ENCODE measurements around the gene STK39. TPM values are rescaled to one million over a fixed set of nuclear protein-coding genes. Genes with fewer than 3 reads are reported as not detected.

Gene STK39
- total RNA-seq, 3 donors from 2014 or later, result 36.4 to 57.5 (median 52.5) TPM

DNA sequence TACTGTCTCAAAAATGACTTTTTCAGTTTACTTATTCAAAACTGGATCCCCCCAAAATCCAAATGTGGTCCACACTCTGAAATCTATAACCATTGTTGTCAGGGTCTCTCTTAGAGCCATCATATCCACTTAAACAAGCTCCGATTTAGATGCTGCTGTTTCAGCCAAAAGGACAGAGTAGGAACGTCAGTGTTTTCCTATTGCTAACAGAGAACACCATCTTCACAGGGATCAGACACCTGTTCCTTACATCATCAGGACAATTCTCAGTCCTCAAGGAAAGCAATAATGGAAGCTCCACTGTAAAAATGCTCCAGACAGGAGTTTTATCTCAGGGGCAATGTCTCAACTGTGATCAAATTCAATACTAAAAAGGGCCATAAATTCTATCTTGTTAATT, 155.4 kb downstream of the STK39 start:
- DNase-seq (no peak), ATAC-seq (no peak)
- intact Hi-C loops (cut with DNase I, micrococcal nuclease), result no loop called here
- Histone ChIP-seq H3K4me3 (no peak overlapping the region), H3K4me1 (ENCODE audit: low read depth) (no peaks in the 10 kb centered on the region), H3K36me3 (ENCODE audit: low read depth) (no peaks in the 10 kb centered on the region), H3K9me3 (no peaks in the 10 kb centered on the region)
- TF ChIP-seq, protein P1, sequence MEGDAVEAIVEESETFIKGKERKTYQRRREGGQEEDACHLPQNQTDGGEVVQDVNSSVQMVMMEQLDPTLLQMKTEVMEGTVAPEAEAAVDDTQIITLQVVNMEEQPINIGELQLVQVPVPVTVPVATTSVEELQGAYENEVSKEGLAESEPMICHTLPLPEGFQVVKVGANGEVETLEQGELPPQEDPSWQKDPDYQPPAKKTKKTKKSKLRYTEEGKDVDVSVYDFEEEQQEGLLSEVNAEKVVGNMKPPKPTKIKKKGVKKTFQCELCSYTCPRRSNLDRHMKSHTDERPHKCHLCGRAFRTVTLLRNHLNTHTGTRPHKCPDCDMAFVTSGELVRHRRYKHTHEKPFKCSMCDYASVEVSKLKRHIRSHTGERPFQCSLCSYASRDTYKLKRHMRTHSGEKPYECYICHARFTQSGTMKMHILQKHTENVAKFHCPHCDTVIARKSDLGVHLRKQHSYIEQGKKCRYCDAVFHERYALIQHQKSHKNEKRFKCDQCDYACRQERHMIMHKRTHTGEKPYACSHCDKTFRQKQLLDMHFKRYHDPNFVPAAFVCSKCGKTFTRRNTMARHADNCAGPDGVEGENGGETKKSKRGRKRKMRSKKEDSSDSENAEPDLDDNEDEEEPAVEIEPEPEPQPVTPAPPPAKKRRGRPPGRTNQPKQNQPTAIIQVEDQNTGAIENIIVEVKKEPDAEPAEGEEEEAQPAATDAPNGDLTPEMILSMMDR (IDR thresholded peaks at IDR 0.05), result no peak

DNA sequence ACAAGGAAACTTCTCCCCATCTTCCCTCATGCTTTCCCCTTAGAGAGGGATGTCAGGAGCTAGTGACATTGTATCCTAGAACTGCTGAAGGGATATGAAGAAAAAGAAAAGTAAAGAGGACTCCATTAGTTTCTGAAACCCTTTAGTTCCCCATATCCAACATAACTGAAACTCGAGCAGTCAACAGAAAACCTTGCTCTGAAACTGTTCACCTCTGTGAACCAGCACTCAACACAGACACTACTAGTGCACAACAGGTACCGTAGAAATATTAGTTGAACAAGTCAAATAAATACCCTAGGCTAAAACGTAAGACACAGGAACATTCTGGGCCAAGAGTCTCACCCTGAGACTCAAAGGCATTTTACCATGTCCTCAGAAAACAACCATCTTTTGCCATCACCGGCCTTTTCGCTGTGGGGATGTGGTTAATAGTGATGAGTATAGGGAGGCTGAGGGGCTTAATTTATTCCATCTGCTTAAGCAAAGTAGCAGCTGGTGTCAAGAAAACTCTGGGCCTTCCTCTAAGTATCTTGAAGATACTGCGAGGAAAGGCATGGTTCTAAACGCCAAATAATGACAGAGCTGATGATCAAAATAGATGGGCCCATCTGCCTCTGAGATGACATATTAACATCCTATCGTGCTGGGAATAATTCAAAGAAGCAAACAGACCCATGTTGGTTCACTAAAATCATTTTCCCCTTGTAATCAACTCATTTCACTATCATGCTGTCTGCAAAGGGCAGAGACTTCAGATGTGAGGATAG, 156.8 kb downstream of the STK39 start:
- intact Hi-C loops (cut with DNase I, micrococcal nuclease), result no loop called here
- Histone ChIP-seq H3K9me3 (no peaks in the 10 kb centered on the region), H3K4me1 (ENCODE audit: low read depth) (no peaks in the 10 kb centered on the region), H3K4me3 (no peak overlapping the region), H3K36me3 (ENCODE audit: low read depth) (no peaks in the 10 kb centered on the region)
- TF ChIP-seq, protein P1 (IDR thresholded peaks at IDR 0.05), result no peak
- ATAC-seq (no peak), DNase-seq (no peak)

DNA sequence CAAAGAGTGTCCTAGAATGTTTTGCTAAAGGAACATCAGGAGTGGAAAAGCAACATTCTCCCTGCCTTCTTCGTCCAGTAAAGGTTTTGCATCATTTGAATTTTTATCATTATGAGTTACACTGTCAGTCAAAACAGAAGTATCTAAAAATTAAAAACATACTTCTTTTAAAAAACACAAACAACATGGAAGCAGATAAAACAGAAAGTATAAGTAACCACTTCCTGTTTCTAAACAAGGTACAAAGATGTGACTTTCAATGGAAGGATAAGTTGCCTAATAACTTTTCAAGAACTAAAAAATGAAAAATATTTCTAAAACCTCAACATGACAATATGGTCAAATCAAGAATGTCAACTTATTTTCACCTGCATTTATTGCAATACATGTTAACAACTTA, 158.2 kb downstream of the STK39 start:
- ATAC-seq, result no peak
- TF ChIP-seq, protein P1 (IDR thresholded peaks at IDR 0.05), result no peak
- intact Hi-C loops (cut with DNase I, micrococcal nuclease), result no loop called here

DNA sequence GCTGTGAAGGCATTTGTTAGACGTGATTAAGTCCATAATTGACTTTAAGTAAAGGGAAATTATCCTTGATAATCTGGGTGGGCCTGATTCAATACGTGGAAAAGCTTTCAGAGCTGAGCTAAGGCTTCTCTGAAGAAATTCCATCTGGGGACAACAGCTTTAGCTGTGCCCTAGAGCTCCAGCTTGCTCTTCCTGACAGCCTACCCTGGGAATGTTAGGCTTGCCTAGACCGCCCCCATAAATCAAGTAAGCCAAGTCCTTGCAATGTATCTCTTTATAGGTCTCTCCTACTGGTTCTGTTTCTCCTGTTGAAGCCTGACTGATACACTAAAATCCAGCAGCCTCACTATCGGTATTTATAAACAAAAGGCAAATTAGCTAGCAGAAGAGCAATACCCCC, 160.0 kb downstream of the STK39 start:
- intact Hi-C loops (cut with DNase I, micrococcal nuclease), result no loop called here
- ATAC-seq (no peak), DNase-seq (no peak)
- no peaks in the 10 kb centered on the region for H3K9me3 ChIP-seq
- no peaks in the 10 kb centered on the region for H3K4me1 ChIP-seq (ENCODE audit: low read depth)
- H3K36me3 ChIP-seq (ENCODE audit: low read depth), result no peaks in the 10 kb centered on the region
- TF ChIP-seq, protein P1 (IDR thresholded peaks at IDR 0.05), result no peak
- no peak overlapping the region for H3K4me3 ChIP-seq

More for the DNA sequence above, 158.2 kb downstream of the STK39 start:
- Histone ChIP-seq H3K4me1 (ENCODE audit: low read depth) (no peaks in the 10 kb centered on the region), H3K9me3 (no peaks in the 10 kb centered on the region), H3K4me3 (no peak overlapping the region), H3K36me3 (ENCODE audit: low read depth) (no peaks in the 10 kb centered on the region)
- no peak for DNase-seq

DNA sequence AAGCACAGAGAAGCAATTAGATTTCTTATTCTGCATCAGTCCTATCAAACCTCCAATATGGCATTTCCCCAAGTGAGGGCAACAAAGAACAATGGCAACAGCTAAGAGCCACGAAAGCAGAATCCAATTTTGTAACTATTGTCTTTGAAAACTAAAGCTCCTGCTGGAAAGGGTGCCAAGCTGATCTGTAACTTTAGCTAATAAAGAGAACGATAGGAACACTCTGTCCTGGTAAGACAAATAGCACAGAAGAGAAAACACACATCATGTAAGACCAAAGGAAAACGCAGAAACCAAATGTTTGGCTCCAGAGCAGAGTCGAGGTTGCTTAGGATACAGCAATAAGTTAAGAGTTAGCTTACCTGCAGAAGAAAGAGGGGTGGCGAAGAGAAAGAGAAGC, 160.5 kb downstream of the STK39 start:
- Histone ChIP-seq H3K36me3 (ENCODE audit: low read depth) (no peaks in the 10 kb centered on the region), H3K4me3 (no peak overlapping the region), H3K9me3 (no peaks in the 10 kb centered on the region), H3K4me1 (ENCODE audit: low read depth) (no peaks in the 10 kb centered on the region)
- intact Hi-C loops (cut with DNase I, micrococcal nuclease), result no loop called here
- DNase-seq (no peak), ATAC-seq (no peak)
- TF ChIP-seq, protein P1 (IDR thresholded peaks at IDR 0.05), result no peak

Data from mucosa of descending colon (tissue), 3 donors.